Measurements from ENCODE around the gene NDP.

Gene NDP

DNA sequence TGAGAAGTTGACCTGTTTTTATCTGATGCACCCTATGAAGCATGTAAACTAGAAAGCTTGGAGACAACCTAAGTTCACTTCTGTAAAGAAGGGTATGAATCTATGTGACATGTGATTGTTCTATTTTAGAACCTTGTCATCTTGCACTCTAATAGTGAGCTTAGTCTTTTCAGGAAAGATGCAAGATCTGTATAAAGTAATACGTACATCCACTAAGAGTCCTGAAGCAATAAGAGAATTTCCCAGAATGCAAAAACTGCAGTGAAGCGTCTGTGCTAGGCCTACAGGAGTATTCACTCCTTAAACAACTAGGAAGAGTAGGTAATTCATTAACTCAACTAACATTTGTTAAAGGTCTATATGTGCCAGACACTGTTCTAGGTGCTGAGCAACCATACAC lies 23.3 kb upstream of the NDP start:
- Histone ChIP-seq H3K27ac (ENCODE audit: low read depth, low read length) (no peak overlapping the region), H3K36me3 (ENCODE audit: low read length) (no peaks in the 10 kb centered on the region), H4K20me1 (ENCODE audit: low read depth, low read length) (no peaks in the 10 kb centered on the region), H3K27me3 (ENCODE audit: low read length) (no peaks in the 10 kb centered on the region), H3K79me2 (ENCODE audit: insufficient read depth, low read length) (no peaks in the 10 kb centered on the region), H3F3A (ENCODE audit: insufficient read depth) (no peaks in the 10 kb centered on the region), H2AFZ (ENCODE audit: low read depth, low read length, severe bottlenecking) (no peak overlapping the region), H3K9me2 (replicated peaks; ENCODE audit: insufficient read depth, low read length) (no peaks in the 10 kb centered on the region), H3K4me3 (ENCODE audit: insufficient read depth, low read length, poor library complexity, severe bottlenecking) (no peak overlapping the region), H3K9ac (ENCODE audit: low read length) (no peak overlapping the region), H3K9me3 (ENCODE audit: insufficient read depth, low read length) (no peaks in the 10 kb centered on the region), H3K4me2 (ENCODE audit: low read depth, low read length, poor library complexity, severe bottlenecking) (no peak overlapping the region)
- no peak for TF ChIP-seq EZH2phosphoT487 (conservative IDR thresholded peaks at IDR 0.05; ENCODE audit: low read length)
- TF ChIP-seq, protein P1, sequence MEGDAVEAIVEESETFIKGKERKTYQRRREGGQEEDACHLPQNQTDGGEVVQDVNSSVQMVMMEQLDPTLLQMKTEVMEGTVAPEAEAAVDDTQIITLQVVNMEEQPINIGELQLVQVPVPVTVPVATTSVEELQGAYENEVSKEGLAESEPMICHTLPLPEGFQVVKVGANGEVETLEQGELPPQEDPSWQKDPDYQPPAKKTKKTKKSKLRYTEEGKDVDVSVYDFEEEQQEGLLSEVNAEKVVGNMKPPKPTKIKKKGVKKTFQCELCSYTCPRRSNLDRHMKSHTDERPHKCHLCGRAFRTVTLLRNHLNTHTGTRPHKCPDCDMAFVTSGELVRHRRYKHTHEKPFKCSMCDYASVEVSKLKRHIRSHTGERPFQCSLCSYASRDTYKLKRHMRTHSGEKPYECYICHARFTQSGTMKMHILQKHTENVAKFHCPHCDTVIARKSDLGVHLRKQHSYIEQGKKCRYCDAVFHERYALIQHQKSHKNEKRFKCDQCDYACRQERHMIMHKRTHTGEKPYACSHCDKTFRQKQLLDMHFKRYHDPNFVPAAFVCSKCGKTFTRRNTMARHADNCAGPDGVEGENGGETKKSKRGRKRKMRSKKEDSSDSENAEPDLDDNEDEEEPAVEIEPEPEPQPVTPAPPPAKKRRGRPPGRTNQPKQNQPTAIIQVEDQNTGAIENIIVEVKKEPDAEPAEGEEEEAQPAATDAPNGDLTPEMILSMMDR (IDR thresholded peaks at IDR 0.05; ENCODE audit: insufficient read depth, low read length, poor library complexity, severe bottlenecking): no peak

DNA sequence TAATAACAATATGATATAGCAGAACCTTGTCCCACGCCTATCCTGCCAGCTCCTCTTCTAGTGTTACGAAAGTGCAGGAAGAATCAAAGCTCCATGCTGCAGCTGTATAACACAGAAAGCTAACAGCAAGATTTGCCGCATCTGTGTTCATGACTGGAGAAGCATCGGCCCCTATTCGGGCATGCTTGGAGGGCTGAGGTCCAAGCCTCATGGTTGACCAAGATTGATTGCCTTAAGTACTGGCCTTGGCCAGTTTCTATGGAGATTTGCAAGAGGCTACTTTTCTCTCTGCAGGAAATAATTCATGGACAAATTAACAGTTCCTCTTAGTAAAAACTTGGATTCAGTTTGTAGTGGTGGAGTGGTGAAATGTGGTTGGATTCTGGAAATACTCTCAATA lies 12.9 kb upstream of the NDP start:
- no peak overlapping the region for H2AFZ ChIP-seq (ENCODE audit: low read depth, low read length, severe bottlenecking)
- no peaks in the 10 kb centered on the region for H3K27me3 ChIP-seq (ENCODE audit: low read length)
- no peaks in the 10 kb centered on the region for H3K9me3 ChIP-seq (ENCODE audit: insufficient read depth, low read length)
- H3F3A ChIP-seq (ENCODE audit: insufficient read depth): no peaks in the 10 kb centered on the region
- H3K27ac ChIP-seq (ENCODE audit: low read depth, low read length): no peak overlapping the region
- H3K4me3 ChIP-seq (ENCODE audit: insufficient read depth, low read length, poor library complexity, severe bottlenecking): no peak overlapping the region
- H3K36me3 ChIP-seq (ENCODE audit: low read length): no peaks in the 10 kb centered on the region
- no peak overlapping the region for H3K9ac ChIP-seq (ENCODE audit: low read length)
- no peaks in the 10 kb centered on the region for H3K9me2 ChIP-seq (replicated peaks; ENCODE audit: insufficient read depth, low read length)
- H3K79me2 ChIP-seq (ENCODE audit: insufficient read depth, low read length): no peaks in the 10 kb centered on the region
- TF ChIP-seq, protein P1 (IDR thresholded peaks at IDR 0.05; ENCODE audit: insufficient read depth, low read length, poor library complexity, severe bottlenecking): no peak
- no peak for TF ChIP-seq EZH2phosphoT487 (conservative IDR thresholded peaks at IDR 0.05; ENCODE audit: low read length)
- H4K20me1 ChIP-seq (ENCODE audit: low read depth, low read length): no peaks in the 10 kb centered on the region
- no peak overlapping the region for H3K4me2 ChIP-seq (ENCODE audit: low read depth, low read length, poor library complexity, severe bottlenecking)

DNA sequence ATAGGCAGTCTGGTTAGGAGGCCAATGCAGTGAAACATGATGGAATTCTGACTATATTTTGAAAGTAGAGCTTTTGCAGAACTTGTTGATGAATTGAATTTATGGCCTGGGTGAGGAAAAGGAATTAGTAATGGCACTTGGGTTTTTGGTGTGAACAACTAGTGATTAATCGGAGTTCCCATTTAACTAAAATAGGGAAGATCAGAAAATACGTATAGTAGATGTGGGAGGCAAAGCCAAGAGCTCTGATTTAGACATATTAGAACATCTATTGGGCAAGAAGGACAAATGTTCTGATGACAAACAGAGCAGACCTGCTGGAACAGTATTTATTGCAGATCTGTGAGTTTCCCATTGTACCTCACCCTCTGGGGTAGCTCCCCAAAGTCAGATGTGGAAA lies 12.3 kb upstream of the NDP start:
- H3K9ac ChIP-seq (ENCODE audit: low read length): no peak overlapping the region
- H4K20me1 ChIP-seq (ENCODE audit: low read depth, low read length): no peaks in the 10 kb centered on the region
- TF ChIP-seq, protein P1 (IDR thresholded peaks at IDR 0.05; ENCODE audit: insufficient read depth, low read length, poor library complexity, severe bottlenecking): no peak
- TF ChIP-seq EZH2phosphoT487 (conservative IDR thresholded peaks at IDR 0.05; ENCODE audit: low read length): no peak
- H3K27ac ChIP-seq (ENCODE audit: low read depth, low read length): no peak overlapping the region
- no peak overlapping the region for H2AFZ ChIP-seq (ENCODE audit: low read depth, low read length, severe bottlenecking)
- no peaks in the 10 kb centered on the region for H3K27me3 ChIP-seq (ENCODE audit: low read length)
- H3K4me2 ChIP-seq (ENCODE audit: low read depth, low read length, poor library complexity, severe bottlenecking): no peak overlapping the region
- H3K79me2 ChIP-seq (ENCODE audit: insufficient read depth, low read length): no peaks in the 10 kb centered on the region
- H3K9me3 ChIP-seq (ENCODE audit: insufficient read depth, low read length): no peaks in the 10 kb centered on the region
- H3F3A ChIP-seq (ENCODE audit: insufficient read depth): no peaks in the 10 kb centered on the region
- no peak overlapping the region for H3K4me3 ChIP-seq (ENCODE audit: insufficient read depth, low read length, poor library complexity, severe bottlenecking)
- no peaks in the 10 kb centered on the region for H3K9me2 ChIP-seq (replicated peaks; ENCODE audit: insufficient read depth, low read length)
- H3K36me3 ChIP-seq (ENCODE audit: low read length): no peaks in the 10 kb centered on the region

DNA sequence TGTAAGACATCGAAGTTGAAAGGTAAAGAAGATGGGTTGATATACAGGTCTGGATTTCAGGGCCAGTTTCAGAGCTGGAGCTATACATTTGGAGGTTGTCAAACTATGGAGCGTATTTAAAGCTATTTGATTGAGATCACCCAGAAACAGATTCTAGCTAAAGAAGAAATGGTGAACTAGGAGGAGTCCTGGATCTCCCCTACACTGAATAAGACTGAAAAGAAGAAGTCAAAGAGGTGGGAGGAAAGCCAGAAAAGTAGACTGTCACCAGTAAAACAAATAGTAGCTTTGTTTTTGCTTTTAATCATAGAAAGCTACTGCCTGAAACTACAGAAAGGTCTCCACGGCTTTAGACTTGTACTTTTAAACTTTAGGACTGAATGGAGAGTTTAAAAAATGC lies 5.0 kb upstream of the NDP start:
- Histone ChIP-seq H3K27me3 (ENCODE audit: low read length) (no peaks in the 10 kb centered on the region), H4K20me1 (ENCODE audit: low read depth, low read length) (no peaks in the 10 kb centered on the region), H3K9me2 (replicated peaks; ENCODE audit: insufficient read depth, low read length) (no peaks in the 10 kb centered on the region), H3K79me2 (ENCODE audit: insufficient read depth, low read length) (no peaks in the 10 kb centered on the region), H3K9ac (ENCODE audit: low read length) (no peak overlapping the region), H3K36me3 (ENCODE audit: low read length) (no peaks in the 10 kb centered on the region), H3K9me3 (ENCODE audit: insufficient read depth, low read length) (no peaks in the 10 kb centered on the region), H3K4me3 (ENCODE audit: insufficient read depth, low read length, poor library complexity, severe bottlenecking) (no peak overlapping the region), H3F3A (ENCODE audit: insufficient read depth) (no peaks in the 10 kb centered on the region), H3K27ac (ENCODE audit: low read depth, low read length) (no peak overlapping the region), H2AFZ (ENCODE audit: low read depth, low read length, severe bottlenecking) (no peak overlapping the region), H3K4me2 (ENCODE audit: low read depth, low read length, poor library complexity, severe bottlenecking) (no peak overlapping the region)
- TF ChIP-seq EZH2phosphoT487 (conservative IDR thresholded peaks at IDR 0.05; ENCODE audit: low read length): no peak
- TF ChIP-seq, protein P1 (IDR thresholded peaks at IDR 0.05; ENCODE audit: insufficient read depth, low read length, poor library complexity, severe bottlenecking): no peak
